ENCODE data around the gene DPP10.

Gene DPP10

GRCh38 chr2:115867024-115867423 is 1424.6 kb downstream of the DPP10 start:
- H3K9me3 ChIP-seq, result no peaks in the 10 kb centered on the region
- TF ChIP-seq, protein P1, sequence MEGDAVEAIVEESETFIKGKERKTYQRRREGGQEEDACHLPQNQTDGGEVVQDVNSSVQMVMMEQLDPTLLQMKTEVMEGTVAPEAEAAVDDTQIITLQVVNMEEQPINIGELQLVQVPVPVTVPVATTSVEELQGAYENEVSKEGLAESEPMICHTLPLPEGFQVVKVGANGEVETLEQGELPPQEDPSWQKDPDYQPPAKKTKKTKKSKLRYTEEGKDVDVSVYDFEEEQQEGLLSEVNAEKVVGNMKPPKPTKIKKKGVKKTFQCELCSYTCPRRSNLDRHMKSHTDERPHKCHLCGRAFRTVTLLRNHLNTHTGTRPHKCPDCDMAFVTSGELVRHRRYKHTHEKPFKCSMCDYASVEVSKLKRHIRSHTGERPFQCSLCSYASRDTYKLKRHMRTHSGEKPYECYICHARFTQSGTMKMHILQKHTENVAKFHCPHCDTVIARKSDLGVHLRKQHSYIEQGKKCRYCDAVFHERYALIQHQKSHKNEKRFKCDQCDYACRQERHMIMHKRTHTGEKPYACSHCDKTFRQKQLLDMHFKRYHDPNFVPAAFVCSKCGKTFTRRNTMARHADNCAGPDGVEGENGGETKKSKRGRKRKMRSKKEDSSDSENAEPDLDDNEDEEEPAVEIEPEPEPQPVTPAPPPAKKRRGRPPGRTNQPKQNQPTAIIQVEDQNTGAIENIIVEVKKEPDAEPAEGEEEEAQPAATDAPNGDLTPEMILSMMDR (IDR thresholded peaks at IDR 0.05), result no peak
- H3K4me3 ChIP-seq (ENCODE audit: low read depth in 1 of 2, low read length in 1 of 2), result no peak overlapping the region
- no peaks in the 10 kb centered on the region for H3K27me3 ChIP-seq
- no peaks in the 10 kb centered on the region for H3K36me3 ChIP-seq
- H3K4me1 ChIP-seq (ENCODE audit: control insufficient read depth in 1 of 2, insufficient read depth in 1 of 2, low read depth in 1 of 2, low read length in 1 of 2), result no peaks in the 10 kb centered on the region
- H3K27ac ChIP-seq, result no peak overlapping the region

DNA sequence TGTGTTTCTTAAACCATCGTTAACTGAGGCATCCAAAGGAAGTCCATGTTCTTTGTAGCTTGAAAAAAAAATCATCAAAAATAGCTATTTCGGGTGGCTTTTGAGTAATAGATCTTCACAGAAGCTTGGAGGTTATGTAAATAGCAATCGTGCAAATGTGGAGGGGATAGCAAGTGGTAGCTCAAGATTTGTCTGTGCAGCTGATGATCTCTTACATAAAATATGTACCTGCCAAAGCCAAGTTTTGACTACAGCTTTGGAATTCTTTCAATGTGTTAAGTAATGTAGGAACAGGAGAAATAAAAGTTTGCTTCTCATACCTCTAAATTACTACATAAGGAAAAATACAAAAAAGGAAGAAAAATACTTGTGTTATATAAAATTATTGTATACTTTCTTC is 1432.0 kb downstream of the DPP10 start:
- Histone ChIP-seq H3K9me3 (no peaks in the 10 kb centered on the region), H3K4me1 (ENCODE audit: control insufficient read depth in 1 of 2, insufficient read depth in 1 of 2, low read depth in 1 of 2, low read length in 1 of 2) (no peaks in the 10 kb centered on the region), H3K4me3 (ENCODE audit: low read depth in 1 of 2, low read length in 1 of 2) (no peak overlapping the region), H3K27ac (no peak overlapping the region), H3K36me3 (no peaks in the 10 kb centered on the region), H3K27me3 (no peaks in the 10 kb centered on the region)
- TF ChIP-seq, protein P1 (IDR thresholded peaks at IDR 0.05), result no peak

GRCh38 chr2:115880558-115880957 is 1438.1 kb downstream of the DPP10 start:
- Histone ChIP-seq H3K27ac (no peak overlapping the region), H3K27me3 (no peaks in the 10 kb centered on the region), H3K4me1 (ENCODE audit: control insufficient read depth in 1 of 2, insufficient read depth in 1 of 2, low read depth in 1 of 2, low read length in 1 of 2) (no peaks in the 10 kb centered on the region), H3K36me3 (no peaks in the 10 kb centered on the region), H3K9me3 (no peaks in the 10 kb centered on the region), H3K4me3 (ENCODE audit: low read depth in 1 of 2, low read length in 1 of 2) (no peak overlapping the region)
- TF ChIP-seq, protein P1 (IDR thresholded peaks at IDR 0.05), result no peak

GRCh38 chr2:115887209-115887776 is 1444.9 kb downstream of the DPP10 start:
- TF ChIP-seq, protein P1 (IDR thresholded peaks at IDR 0.05), result no peak
- no peak overlapping the region for H3K4me3 ChIP-seq (ENCODE audit: low read depth in 1 of 2, low read length in 1 of 2)
- no peak overlapping the region for H3K27ac ChIP-seq
- no peaks in the 10 kb centered on the region for H3K9me3 ChIP-seq
- no peaks in the 10 kb centered on the region for H3K36me3 ChIP-seq
- H3K4me1 ChIP-seq (ENCODE audit: control insufficient read depth in 1 of 2, insufficient read depth in 1 of 2, low read depth in 1 of 2, low read length in 1 of 2), result no peaks in the 10 kb centered on the region
- no peaks in the 10 kb centered on the region for H3K27me3 ChIP-seq

All from neutrophil (primary cell).